IMR-90 (cell line): Measurements from ENCODE around the gene HDAC5. TPM values are rescaled to one million over a fixed set of nuclear protein-coding genes. Genes with fewer than 3 reads are reported as not detected.
A peak's percentile ranks its signal among the peaks of the same experiment; 100 is the strongest.

Experiments used
- ATAC-seq: fragments of 200-7000 bp; cut with Tn5 transposase; 2 replicates; pipeline ENCODE4 v1.9.1; 2020; ENCODE audit warnings: low read depth, mild to moderate bottlenecking, moderate library complexity
- BruUV-seq: library from RNA; stranded (reverse); fragments of 400-500 nt; replicated peaks from 2 replicates; lab custom pipeline; 2021; lab: Mats Ljungman, UMichigan
- CTCF ChIA-PET: fragments of 300-600 bp; formaldehyde crosslinking; extraction: SDS; loops from one replicate; lab custom pipeline; 2021; ENCODE audit warnings: antibody characterized with exemption; lab: Yijun Ruan, JAX
- POLR2A ChIA-PET: fragments of 300-600 bp; sonication (Branson Sonifier 250); formaldehyde crosslinking; loops from one replicate; lab custom pipeline; 2022; ENCODE audit warnings: antibody characterized with exemption; ENCODE audit not compliant: unreplicated experiment; lab: Charles Lee
- DNase-seq: peaks from one replicate; pipeline ENCODE4 v3.0.0; 2013
- H2AFZ ChIP-seq: replicated peaks from 2 replicates; pipeline ENCODE3; 2013; ENCODE audit warnings: low read length, mild to moderate bottlenecking; ENCODE audit not compliant: poor library complexity
- H2AK5ac ChIP-seq: 2 replicates; pipeline ENCODE4 v1.6.1; 2013; ENCODE audit warnings: low read depth, low read length, inconsistent platforms
- H2AK9ac ChIP-seq: replicated peaks from 2 replicates; pipeline ENCODE3; 2013; ENCODE audit warnings: mild to moderate bottlenecking, low read depth, low read length, moderate library complexity; ENCODE audit not compliant: poor library complexity
- H2BK120ac ChIP-seq: 2 replicates; pipeline ENCODE4 v1.6.1; 2013; ENCODE audit warnings: low read depth, low read length, inconsistent platforms
- H2BK15ac ChIP-seq: 3 replicates; pipeline ENCODE4 v1.6.1; 2013; ENCODE audit warnings: low read depth, low read length, inconsistent platforms
- H2BK20ac ChIP-seq: 2 replicates; pipeline ENCODE4 v1.6.1; 2013; ENCODE audit warnings: low read depth, mild to moderate bottlenecking, inconsistent platforms, low read length, moderate library complexity
- H2BK5ac ChIP-seq: 2 replicates; pipeline ENCODE4 v1.6.1; 2013; ENCODE audit warnings: mild to moderate bottlenecking, low read depth, low read length, inconsistent platforms; ENCODE audit not compliant: poor library complexity, severe bottlenecking
- H3K14ac ChIP-seq: replicated peaks from 2 replicates; pipeline ENCODE4 v1.6.1; 2013; ENCODE audit warnings: low read depth, low read length, inconsistent platforms
- H3K18ac ChIP-seq: 2 replicates; pipeline ENCODE4 v1.6.1; 2013; ENCODE audit warnings: low read depth, low read length, control low read depth
- H3K23ac ChIP-seq: 2 replicates; pipeline ENCODE4 v1.6.1; 2013; ENCODE audit warnings: low read depth, low read length, inconsistent platforms
- H3K27ac ChIP-seq: 2 replicates; pipeline ENCODE4 v1.5.1; 2013; ENCODE audit warnings: mild to moderate bottlenecking, control low read depth, low read length; ENCODE audit not compliant: insufficient read depth
- H3K27me3 ChIP-seq: 2 replicates; pipeline ENCODE4 v1.6.1; 2013; ENCODE audit warnings: low read length; ENCODE audit not compliant: control insufficient read depth, insufficient read depth
- H3K36me3 ChIP-seq: 2 replicates; pipeline ENCODE4 v1.6.1; 2013; ENCODE audit warnings: low read length, mixed read lengths; ENCODE audit not compliant: control insufficient read depth, insufficient read depth
- H3K4ac ChIP-seq: 2 replicates; pipeline ENCODE4 v1.6.1; 2013; ENCODE audit warnings: low read depth, low read length, inconsistent platforms
- H3K4me1 ChIP-seq: 2 replicates; pipeline ENCODE4 v1.6.1; 2013; ENCODE audit warnings: low read length, mixed read lengths; ENCODE audit not compliant: control insufficient read depth, insufficient read depth
- H3K4me2 ChIP-seq: 2 replicates; pipeline ENCODE4 v1.6.1; 2013; ENCODE audit warnings: low read depth, mild to moderate bottlenecking, control low read depth, low read length, moderate library complexity
- H3K4me3 ChIP-seq: 2 replicates; pipeline ENCODE4 v1.5.1; 2013; ENCODE audit warnings: low read depth, mild to moderate bottlenecking, control low read depth, low read length, moderate library complexity; ENCODE audit not compliant: insufficient read depth
- H3K56ac ChIP-seq: 2 replicates; pipeline ENCODE4 v1.6.1; 2013; ENCODE audit warnings: low read length, inconsistent platforms; ENCODE audit not compliant: insufficient read depth; ENCODE audit errors: extremely low read depth
- H3K79me1 ChIP-seq, 2 experiments: 2 replicates each; pipeline ENCODE4 v1.6.1; 2013; ENCODE audit warnings: low read length in 2 of 2, inconsistent platforms in 1 of 2, low read depth in 1 of 2
- H3K9ac ChIP-seq: 2 replicates; pipeline ENCODE4 v1.6.1; 2013; ENCODE audit warnings: low read depth, low read length, control low read depth
- H3K9me1 ChIP-seq: 2 replicates; pipeline ENCODE4 v1.6.1; 2013; ENCODE audit warnings: low read length, inconsistent platforms; ENCODE audit not compliant: insufficient read depth
- H3K9me3 ChIP-seq: 2 replicates; pipeline ENCODE4 v1.6.1; 2013; ENCODE audit warnings: low read length; ENCODE audit not compliant: control insufficient read depth, insufficient read depth
- H4K20me1 ChIP-seq: 2 replicates; pipeline ENCODE4 v1.6.1; 2013; ENCODE audit warnings: low read length, inconsistent platforms; ENCODE audit not compliant: insufficient read depth
- H4K5ac ChIP-seq: 2 replicates; pipeline ENCODE4 v1.6.1; 2013; ENCODE audit warnings: mild to moderate bottlenecking, low read depth, low read length, control low read depth
- H4K8ac ChIP-seq, 2 experiments: 2 replicates each; pipeline ENCODE4 v1.6.1; 2013; ENCODE audit warnings: low read depth in 2 of 2, low read length in 2 of 2, control low read depth in 1 of 2, inconsistent platforms in 1 of 2
- H4K91ac ChIP-seq: 2 replicates; pipeline ENCODE4 v1.6.1; 2013; ENCODE audit warnings: low read depth, low read length, inconsistent platforms; ENCODE audit not compliant: insufficient read depth
- CEBPB ChIP-seq: IDR thresholded peaks from 2 replicates; pipeline ENCODE4 v1.6.1; 2012; ENCODE audit warnings: low read depth, low read length, improper control_type of control experiment
- CHD1 ChIP-seq: IDR thresholded peaks from 2 replicates; pipeline ENCODE4 v1.6.1; 2012; ENCODE audit warnings: low read depth, low read length, improper control_type of control experiment
- CTCF ChIP-seq: conservative IDR thresholded peaks from 2 replicates; pipeline ENCODE4 v1.5.1; 2012; ENCODE audit warnings: mild to moderate bottlenecking, low read depth, low read length, improper control_type of control experiment
- ELK1 ChIP-seq: fragments of 150-350 bp; IDR thresholded peaks from 2 replicates; pipeline ENCODE4 v1.6.1; 2016; ENCODE audit warnings: low read depth, mild to moderate bottlenecking, low read length, moderate library complexity, borderline replicate concordance
- FOS ChIP-seq: fragments of 150-350 bp; IDR thresholded peaks from 2 replicates; pipeline ENCODE4 v1.6.1; 2016; ENCODE audit warnings: low read depth, low read length
- MAFK ChIP-seq: IDR thresholded peaks from 2 replicates; pipeline ENCODE4 v1.6.1; 2012; ENCODE audit warnings: low read depth, low read length, improper control_type of control experiment
- MXI1 ChIP-seq: IDR thresholded peaks from 2 replicates; pipeline ENCODE4 v1.6.1; 2012; ENCODE audit warnings: low read depth, mild to moderate bottlenecking, low read length, moderate library complexity, borderline replicate concordance
- NFE2L2 ChIP-seq: fragments of 150-350 bp; IDR thresholded peaks from 2 replicates; pipeline ENCODE4 v1.6.1; 2016; ENCODE audit warnings: low read depth, mild to moderate bottlenecking, low read length
- POLR2A ChIP-seq: IDR thresholded peaks from 2 replicates; pipeline ENCODE4 v1.6.1; 2012; ENCODE audit warnings: mild to moderate bottlenecking, low read depth, low read length
- RAD21 ChIP-seq: IDR thresholded peaks from 2 replicates; pipeline ENCODE4 v1.6.1; 2012; ENCODE audit warnings: low read length, improper control_type of control experiment
- RCOR1 ChIP-seq: IDR thresholded peaks from 2 replicates; pipeline ENCODE4 v1.6.1; 2012; ENCODE audit warnings: mild to moderate bottlenecking, low read length, improper control_type of control experiment; ENCODE audit not compliant: insufficient replicate concordance
- SMC3 ChIP-seq: fragments of 150-350 bp; IDR thresholded peaks from 2 replicates; pipeline ENCODE4 v1.6.1; 2016; ENCODE audit warnings: low read depth, mild to moderate bottlenecking, antibody characterized with exemption, low read length, moderate library complexity
- WGBS, 2 experiments: methylation state at CpG; one replicate each; pipeline versions ENCODE4 v1.1.5 to v1.1.7; 2013; ENCODE audit warnings: missing lambda C conversion rate in 2 of 2; ENCODE audit not compliant: insufficient read length in 1 of 2; ENCODE audit errors: extremely low coverage in 2 of 2; 5-methylcytosine and 5-hydroxymethylcytosine counted together
- dilution Hi-C: fragments of 300-500 bp; cut with HindIII; formaldehyde crosslinking; loops from one replicate; pipeline ENCODE4 v1.14.3; 2018; ENCODE audit warnings: low sequenced_read_pairs; ENCODE audit not compliant: unreplicated experiment
- in situ Hi-C: fragments of 300-500 bp; cut with MboI; formaldehyde crosslinking; loops from 3 replicates; pipeline ENCODE4 v1.14.3; 2019; ENCODE audit warnings: low sequenced_read_pairs, inconsistent platforms, mixed read lengths
- intact Hi-C: fragments of 100-400 bp; cut with micrococcal nuclease; formaldehyde crosslinking; loops from 2 replicates; pipeline ENCODE4 v1.10.0; 2022
- polyA plus RNA-seq, 3 experiments: library from polyadenylated mRNA; depleted of rRNA; stranded (reverse); fragments of >200 nt; gene quantifications; 2 replicates each; pipeline ENCODE4 v1.2.3, GENCODE V29; 2012; ENCODE audit warnings: low replicate concordance in 1 of 3
- total RNA-seq: library from RNA; depleted of rRNA; stranded (reverse); fragments of >200 nt; gene quantifications from 2 replicates; pipeline ENCODE4 v1.2.3, GENCODE V29; 2012
- TF ChIP-seq, protein P1 (sequence below): fragments of 150-350 bp; IDR thresholded peaks from 2 replicates; pipeline ENCODE4 v1.6.1; 2017; ENCODE audit warnings: mild to moderate bottlenecking, antibody characterized with exemption, low read length, low read depth

HDAC5 gene
- total and polyA plus RNA-seq, 2 of the 4 experiments (the other 2 are of a cell fraction), result 47.0 to 61.3 TPM

DNA sequence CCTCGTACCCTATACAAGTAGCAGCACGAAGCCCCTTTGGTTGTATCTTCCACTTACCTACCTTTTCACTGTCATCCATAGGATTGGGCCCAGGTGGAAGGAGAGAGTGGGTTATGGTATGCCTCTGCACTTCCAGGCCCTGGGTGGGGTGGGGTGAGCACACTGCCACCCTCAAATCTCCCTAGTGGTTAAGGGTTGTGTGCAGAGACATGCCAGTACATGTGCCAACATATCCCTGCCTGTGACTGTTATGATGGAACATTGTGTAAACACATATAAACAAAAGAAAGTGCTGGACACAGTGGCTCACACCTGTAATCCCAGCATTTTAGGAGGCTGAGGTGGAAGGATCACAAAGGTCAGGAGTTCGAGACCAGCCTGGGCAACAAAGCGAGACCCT lies 29.4 kb upstream of the HDAC5 start:
- TF ChIP-seq CTCF (no peak), CHD1 (no peak), FOS (no peak), RAD21 (no peak), CEBPB (no peak), NFE2L2 (no peak), ELK1 (no peak), SMC3 (no peak), POLR2A (no peak), MAFK (no peak), RCOR1 (no peak), MXI1 (no peak)
- TF ChIP-seq, protein P1, sequence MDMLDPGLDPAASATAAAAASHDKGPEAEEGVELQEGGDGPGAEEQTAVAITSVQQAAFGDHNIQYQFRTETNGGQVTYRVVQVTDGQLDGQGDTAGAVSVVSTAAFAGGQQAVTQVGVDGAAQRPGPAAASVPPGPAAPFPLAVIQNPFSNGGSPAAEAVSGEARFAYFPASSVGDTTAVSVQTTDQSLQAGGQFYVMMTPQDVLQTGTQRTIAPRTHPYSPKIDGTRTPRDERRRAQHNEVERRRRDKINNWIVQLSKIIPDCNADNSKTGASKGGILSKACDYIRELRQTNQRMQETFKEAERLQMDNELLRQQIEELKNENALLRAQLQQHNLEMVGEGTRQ, result no peak
- Histone ChIP-seq H3K27me3 (no peaks in the 10 kb centered on the region), H3K27ac (peak overlapping the region; percentile 53; the same call in 1 of the 2 replicates), H2AK5ac (peak overlapping the region; percentile 37; the same call in 1 of the 2 replicates), H4K8ac (peak overlapping the region in 1 of 2 experiments; percentile 80; a peak in 2 of 4 replicates), H3K18ac (peak overlapping the region; percentile 57), H2AK9ac (peak overlapping the region; percentile 74), H4K91ac (no peak overlapping the region; the same call in 1 of the 2 replicates), H2BK120ac (peak overlapping the region; percentile 67), H3K56ac (no peak overlapping the region), H2BK20ac (peak overlapping the region; percentile 49), H2BK5ac (peak overlapping the region; percentile 67), H3K23ac (no peak overlapping the region), H4K5ac (peak overlapping the region; percentile 62), H4K20me1 (peaks cover 4% of the 10 kb centered on the region), H2AFZ (peak overlapping the region; percentile 46), H3K4me2 (no peak overlapping the region), H3K79me1 (peaks cover 28 to 52% of the 10 kb centered on the region in 2 experiments), H2BK15ac (no peak overlapping the region; the same call in 2 of the 3 replicates), H3K36me3 (peaks cover 12% of the 10 kb centered on the region), H3K9me3 (no peaks in the 10 kb centered on the region), H3K9me1 (peaks cover 15% of the 10 kb centered on the region; the same call in 1 of the 2 replicates), H3K4ac (peak overlapping the region; percentile 56), H3K14ac (no peak overlapping the region; the same call in 1 of the 2 replicates), H3K4me3 (no peak overlapping the region), H3K4me1 (0 out of 2 replicates have a peak, but pooled peaks cover 2% of the 10 kb centered on the region), H3K9ac (no peak overlapping the region)
- 100% methylated on average over 1 of the region's 4 CpGs; no CpG with 5 or more reads in 1 of the 2 experiments for WGBS, 2 experiments
- DNase-seq (no peak), ATAC-seq (no peak)
- in situ Hi-C loops (no loop called here), intact Hi-C loops (no loop called here), dilution Hi-C loops (no loop called here)
- ChIA-PET POLR2A (no interaction called here), CTCF (no interaction called here)
- BruUV-seq, result no TSS peak
